HG03565 (cell line): Measurements from ENCODE around the gene IPO11.

ENCODE experiments used
- ATAC-seq: cut with Tn5 transposase; IDR thresholded peaks from one replicate; pipeline ENCODE4 v1.9.1; 2021; ENCODE audit warnings: mild to moderate bottlenecking, moderate library complexity; ENCODE audit not compliant: unreplicated experiment

IPO11 gene

GRCh38 chr5:62412549-62413329 lies at the start of gene IPO11:
Gene IPO11 (plus strand): TSS chr5:62412763. CDS start chr5:62437280, 24,517 bp downstream.
- ATAC-seq: peak; percentile 97

DNA sequence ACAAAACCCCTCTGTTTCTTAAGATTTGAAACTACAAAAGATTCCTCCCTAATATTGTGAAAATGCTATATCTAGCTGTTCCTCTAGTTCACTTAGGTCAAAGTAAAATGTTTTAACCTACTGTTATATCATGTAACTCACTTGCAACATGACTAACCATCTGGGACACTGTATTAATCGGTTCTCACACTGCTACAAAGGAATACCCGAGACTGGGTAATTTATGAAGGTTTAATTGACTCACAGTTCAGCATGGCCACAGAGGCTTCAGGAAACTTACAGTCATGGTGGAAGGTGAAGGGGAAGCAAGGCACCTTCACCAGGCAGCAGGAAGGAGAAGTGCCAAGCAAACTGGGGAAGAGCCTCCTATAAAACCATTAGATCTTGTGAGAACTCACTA lies 43.5 kb upstream of the IPO11 start:
- ATAC-seq: no peak

GRCh38 chr5:62371409-62371808 lies 41.2 kb upstream of the IPO11 start:
- ATAC-seq: no peak

GRCh38 chr5:62372600-62372999 lies 40.0 kb upstream of the IPO11 start:
- ATAC-seq: no peak

- no peak for ATAC-seq
These were observed 39.2 kb upstream of the IPO11 start for GRCh38 chr5:62373382-62373781.

DNA sequence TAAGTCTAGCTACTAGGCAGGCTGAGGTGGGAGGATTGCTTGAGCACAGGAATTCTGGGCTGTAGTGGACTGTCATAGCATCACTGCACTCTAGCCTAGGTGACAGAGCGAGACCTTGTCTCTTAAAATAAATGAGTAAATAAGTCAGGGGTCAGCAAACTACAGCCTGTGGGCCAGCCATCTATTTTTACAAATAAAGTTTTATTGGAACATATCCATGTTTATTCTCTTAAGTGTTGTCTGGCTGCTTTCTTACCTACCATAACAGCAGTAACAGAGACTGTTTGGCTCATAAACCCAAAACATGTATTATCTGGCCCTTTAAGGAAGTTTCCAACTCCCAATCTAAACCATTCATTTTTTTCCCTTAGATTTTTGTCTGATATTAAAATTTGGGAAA lies 38.5 kb upstream of the IPO11 start:
- no peak for ATAC-seq

DNA sequence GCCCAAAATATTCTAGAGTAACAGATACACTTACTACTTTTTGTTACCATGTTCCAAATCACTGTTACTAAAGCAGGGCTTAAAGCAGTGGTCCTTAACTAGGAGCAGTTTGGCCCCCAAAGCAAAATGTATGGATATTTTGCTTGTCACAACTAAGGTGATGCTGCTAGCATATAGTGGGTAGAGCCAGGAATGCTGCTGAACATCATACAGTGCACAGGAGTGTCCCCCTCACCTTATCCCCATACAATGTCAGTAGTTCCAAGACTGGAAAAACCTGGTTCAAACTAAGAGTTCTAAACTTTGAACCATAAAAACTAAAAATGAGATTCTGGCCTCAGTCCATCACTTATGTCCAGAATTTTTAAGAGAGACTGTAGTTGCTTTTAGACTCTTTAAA lies 36.9 kb upstream of the IPO11 start:
- ATAC-seq: no peak

DNA sequence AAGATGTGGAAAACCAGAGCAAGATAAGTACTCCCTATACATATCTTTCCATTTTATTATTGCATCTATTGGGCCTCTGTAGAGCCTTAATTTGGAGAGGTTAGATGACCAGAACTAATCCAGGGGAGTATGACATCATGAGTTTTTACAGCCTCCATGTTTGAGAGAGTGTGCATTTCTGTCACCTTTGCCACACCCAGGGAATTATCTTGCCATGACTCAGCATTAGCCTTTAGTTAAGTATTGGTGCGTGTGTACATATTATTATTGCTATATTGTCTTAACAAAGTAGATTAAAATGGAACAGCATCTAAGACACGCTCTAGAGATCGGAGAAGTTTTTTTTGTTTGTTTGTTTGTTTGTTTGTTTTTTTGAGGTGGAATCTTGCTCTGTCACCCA lies 36.5 kb upstream of the IPO11 start:
- ATAC-seq: no peak

- no peak for ATAC-seq
These were observed 27.4 kb upstream of the IPO11 start for GRCh38 chr5:62385131-62385530.

DNA sequence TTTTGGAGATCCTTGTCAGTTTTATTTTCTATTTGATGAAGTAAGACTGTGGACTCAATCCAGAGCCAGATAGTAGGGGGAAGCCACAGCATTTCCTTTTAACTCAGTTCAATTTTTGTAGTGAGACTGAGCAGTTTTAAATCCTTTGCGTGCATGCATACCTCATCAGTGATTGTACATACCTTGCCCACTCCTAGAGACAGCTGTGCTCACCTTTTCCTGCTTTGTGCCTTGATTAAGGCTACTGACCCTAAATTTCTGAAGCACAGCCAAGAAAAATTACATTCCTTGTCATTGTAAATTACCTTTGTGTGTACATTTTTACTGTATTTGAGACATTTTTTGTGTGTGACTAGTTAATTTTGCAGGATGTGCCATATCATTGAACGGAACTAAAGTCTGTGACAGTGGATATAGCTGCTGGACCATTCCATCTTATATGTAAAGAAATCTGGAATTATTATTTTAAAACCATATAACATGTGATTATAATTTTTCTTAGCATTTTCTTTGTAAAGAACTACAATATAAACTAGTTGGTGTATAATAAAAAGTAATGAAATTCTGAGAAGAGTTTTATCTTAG lies 26.7 kb upstream of the IPO11 start:
- no peak for ATAC-seq

- ATAC-seq: no peak
These were observed 25.7 kb upstream of the IPO11 start for GRCh38 chr5:62386824-62387223.

GRCh38 chr5:62395210-62395950 lies 17.2 kb upstream of the IPO11 start:
- no peak for ATAC-seq

GRCh38 chr5:62403411-62404250 lies 8.9 kb upstream of the IPO11 start, which contains the start of gene DIMT1:
Gene DIMT1 (minus strand): TSS chr5:62403905. CDS start chr5:62403772, 133 bp downstream.
- peak; percentile 93 for ATAC-seq

GRCh38 chr5:62413711-62414110 lies 1.1 kb downstream of the IPO11 start:
- ATAC-seq: no peak

DNA sequence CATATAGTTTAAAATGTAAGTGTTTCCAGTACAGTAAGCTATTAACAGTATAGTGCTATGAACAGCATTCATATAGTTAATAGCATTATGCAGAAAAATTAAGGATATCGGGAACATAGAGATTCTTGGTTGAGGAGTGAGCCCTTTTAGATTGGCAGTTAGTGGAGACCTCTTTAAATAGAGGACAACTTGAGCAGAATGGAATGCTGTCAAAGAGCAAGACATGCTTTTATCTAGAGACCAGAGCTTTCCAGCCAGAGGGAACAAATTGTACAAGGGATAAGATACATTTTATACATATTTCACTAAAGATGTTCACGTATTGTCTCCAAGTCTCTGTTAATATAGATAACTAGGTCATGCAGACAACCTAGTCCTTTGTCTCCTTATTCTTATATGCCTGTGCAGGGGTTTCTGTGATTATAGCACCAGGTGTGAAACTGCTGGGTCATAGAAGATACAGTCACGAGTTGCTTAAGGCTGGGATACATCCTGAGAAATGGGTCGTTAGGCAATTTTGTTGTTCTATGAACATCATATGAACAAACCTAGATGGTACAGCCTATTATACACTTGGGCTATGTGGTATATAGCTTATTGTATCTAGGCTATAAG lies 6.0 kb downstream of the IPO11 start:
- ATAC-seq: no peak

DNA sequence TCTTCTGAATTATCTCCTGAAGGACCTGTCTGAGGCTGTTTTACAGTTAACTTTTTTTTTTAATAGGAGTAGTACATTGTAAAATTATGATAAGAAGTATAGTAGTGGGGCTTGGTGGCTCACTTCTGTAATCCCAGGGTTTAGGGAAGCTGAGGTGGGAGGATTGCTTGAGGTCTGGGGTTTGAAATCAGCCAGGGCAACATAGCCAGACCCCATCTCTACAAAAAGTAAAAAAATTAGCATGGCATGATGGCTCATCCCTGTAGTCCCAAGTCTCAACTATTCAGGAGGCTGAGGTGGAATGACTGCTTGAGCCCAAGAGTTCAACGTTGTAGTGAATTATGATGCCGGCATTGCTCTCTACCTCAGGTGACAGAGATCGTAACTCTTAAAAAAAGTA lies 7.0 kb downstream of the IPO11 start:
- no peak for ATAC-seq

GRCh38 chr5:62421414-62421813 lies 8.9 kb downstream of the IPO11 start:
- ATAC-seq: no peak

DNA sequence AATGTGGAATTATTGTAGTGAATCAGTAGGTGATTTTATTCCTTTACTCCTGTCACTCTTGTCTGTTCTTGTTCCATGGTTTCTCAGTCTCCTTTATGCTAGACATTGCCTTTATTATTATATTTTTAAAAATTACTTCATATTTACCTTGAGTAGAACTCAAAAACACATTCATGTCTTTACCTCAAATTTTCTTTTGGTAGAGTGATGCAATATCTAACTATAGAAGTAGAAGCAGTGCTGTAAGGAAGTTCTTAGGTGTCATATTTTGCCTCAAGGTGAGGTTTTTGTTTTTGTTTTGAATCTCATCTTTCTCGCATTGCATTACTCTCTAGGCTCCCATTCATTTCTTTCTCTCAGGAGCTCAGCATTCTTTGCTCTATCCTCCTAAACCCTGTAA lies 12.2 kb downstream of the IPO11 start:
- no peak for ATAC-seq

- no peak for ATAC-seq
These were observed 19.4 kb downstream of the IPO11 start for GRCh38 chr5:62431735-62432620.
